Measurements from ENCODE around the gene LIX1L. TPM values are rescaled to one million over a fixed set of nuclear protein-coding genes. Genes with fewer than 3 reads are reported as not detected.
A peak's percentile ranks its signal among the peaks of the same experiment; 100 is the strongest.

Gene LIX1L
- 12.0 TPM for polyA plus RNA-seq
- long read RNA-seq, donor 1, transcript LIX1L-201 (6 exons, 3,975 nt), result major isoform, 5 of 5 reads
- long read RNA-seq, donor 1, partial matches to known transcripts, result 0 of 5 reads
- long read RNA-seq, donor 1, other reads (novel, unspliced or antisense), result 0 of 5 reads
- long read RNA-seq, donor 2, partial matches to known transcripts, result 0 of 2 reads
- long read RNA-seq, donor 2, other reads (novel, unspliced or antisense), result 0 of 2 reads
- long read RNA-seq, donor 3, result 0 reads
- long read RNA-seq, donor 4, result 0 reads
- long read RNA-seq, donor 5, transcript LIX1L-201 (6 exons, 3,975 nt), result major isoform, 5 of 5 reads
- long read RNA-seq, donor 5, partial matches to known transcripts, result 0 of 5 reads
- long read RNA-seq, donor 5, other reads (novel, unspliced or antisense), result 0 of 5 reads
- long read RNA-seq, donor 6, partial matches to known transcripts, result 0 of 4 reads
- long read RNA-seq, donor 6, other reads (novel, unspliced or antisense), result 0 of 4 reads
- long read RNA-seq, donor 7, partial matches to known transcripts, result 5 of 22 reads
- long read RNA-seq, donor 7, other reads (novel, unspliced or antisense), result 15 of 22 reads
- long read RNA-seq, donor 8, transcript LIX1L-201 (6 exons, 3,975 nt), result major isoform, 8 of 8 reads
- long read RNA-seq, donor 8, partial matches to known transcripts, result 0 of 8 reads
- long read RNA-seq, donor 8, other reads (novel, unspliced or antisense), result 0 of 8 reads
- long read RNA-seq, donor 9, partial matches to known transcripts, result 0 of 1 reads
- long read RNA-seq, donor 9, other reads (novel, unspliced or antisense), result 0 of 1 reads
- long read RNA-seq, donor 10, partial matches to known transcripts, result 0 of 3 reads
- long read RNA-seq, donor 10, other reads (novel, unspliced or antisense), result 0 of 3 reads
- long read RNA-seq, donor 11, partial matches to known transcripts, result 31 of 52 reads
- long read RNA-seq, donor 11, other reads (novel, unspliced or antisense), result 18 of 52 reads

DNA sequence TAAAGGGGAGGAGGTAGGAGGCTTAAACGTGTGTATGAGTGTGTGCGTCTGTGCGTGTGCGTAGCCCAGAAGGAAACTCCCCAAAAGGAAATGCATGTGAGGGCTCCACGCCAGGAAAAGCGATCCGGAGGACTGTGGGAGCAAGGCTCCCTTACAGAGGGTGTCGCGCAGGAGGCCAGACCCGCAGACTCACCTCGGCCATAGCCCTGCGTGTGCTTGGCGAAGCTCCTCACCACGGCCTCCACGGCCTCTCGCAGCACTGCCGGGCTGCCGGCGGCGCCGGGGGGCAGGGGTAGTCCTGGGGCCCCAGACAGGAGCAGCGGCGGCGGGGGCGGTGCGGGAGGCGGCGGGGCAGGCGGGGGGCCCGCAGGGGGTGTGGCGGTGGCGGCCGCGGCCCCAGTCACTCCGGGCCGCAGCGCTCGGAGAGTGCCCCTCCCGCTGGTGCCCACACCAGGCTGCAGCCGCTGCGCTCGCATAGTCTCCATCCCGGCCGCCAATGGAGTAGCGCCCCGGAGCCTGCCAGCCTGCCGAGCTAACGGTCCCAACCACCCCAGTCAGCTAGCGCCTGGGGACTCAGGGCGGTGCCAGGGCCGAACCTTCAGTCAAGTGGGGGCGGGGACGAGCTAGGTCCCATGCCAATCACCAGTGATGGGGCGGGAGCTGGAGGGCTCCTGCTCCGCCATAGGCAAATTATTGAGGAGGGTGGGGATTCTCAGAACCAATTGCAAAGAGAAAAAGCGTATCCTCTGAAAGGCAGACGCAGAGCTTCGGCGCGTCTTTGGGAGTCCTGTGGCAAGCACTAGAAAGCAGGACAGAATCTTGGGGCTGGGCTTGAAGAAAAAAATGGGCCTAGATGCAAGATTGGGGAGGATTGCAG lies at the start of gene LIX1L:
LIX1L (minus strand) TSS at position 575 of the 877 bp plus-strand sequence; CDS start at position 485, 90 bp downstream.
- Histone ChIP-seq H3K36me3 (ENCODE audit: control insufficient read depth, insufficient read depth, low read length) (no peaks in the 10 kb centered on the region), H3K4me3 (ENCODE audit: low read length) (peak within 1 kb of the TSS; percentile 53), H3K27ac (ENCODE audit: low read length) (peak within 1 kb of the TSS; percentile 69), H3K27me3 (ENCODE audit: control insufficient read depth, insufficient read depth, low read length) (peaks cover 47% of the 10 kb centered on the region), H3K4me1 (ENCODE audit: control insufficient read depth, insufficient read depth, low read length) (peaks cover 19% of the 10 kb centered on the region), H3K9me3 (ENCODE audit: control insufficient read depth, low read depth, low read length) (peaks cover 2% of the 10 kb centered on the region)
- WGBS (ENCODE audit: insufficient coverage, low lambda C conversion rate), result 7% methylated on average over 3 of the region's 60 CpGs
- peak; percentile 93 to 95 for DNase-seq

DNA sequence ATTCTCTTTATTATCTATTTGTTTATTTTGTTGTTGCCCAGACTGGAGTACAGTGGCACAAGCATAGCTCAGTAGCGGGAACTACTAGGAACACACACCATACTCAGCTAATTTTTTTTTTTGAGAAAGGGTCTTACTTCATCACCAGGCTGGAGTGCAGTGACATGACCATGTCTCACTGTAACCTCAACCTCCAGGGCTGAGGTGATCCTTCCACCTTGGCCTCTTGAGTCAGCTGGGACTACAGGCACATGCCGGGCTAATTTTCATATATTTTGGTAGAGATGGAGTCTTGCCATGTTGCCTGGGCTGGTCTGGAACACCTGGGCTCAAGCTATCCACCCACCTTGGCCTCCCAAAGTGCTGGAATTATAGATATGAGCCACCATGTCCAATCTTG lies 43.9 kb upstream of the LIX1L start:
- Histone ChIP-seq H3K27ac (ENCODE audit: low read length) (no peak overlapping the region), H3K4me1 (ENCODE audit: control insufficient read depth, insufficient read depth, low read length) (peaks cover 8% of the 10 kb centered on the region)

GRCh38 chr1:145999321-146000024 lies 41.7 kb upstream of the LIX1L start:
- H3K9me3 ChIP-seq (ENCODE audit: control insufficient read depth, low read depth, low read length), result no peaks in the 10 kb centered on the region
- peak overlapping the region; percentile 26 for H3K27ac ChIP-seq (ENCODE audit: low read length)
- DNase-seq, result no peak
- no peaks in the 10 kb centered on the region for H3K27me3 ChIP-seq (ENCODE audit: control insufficient read depth, insufficient read depth, low read length)
- H3K36me3 ChIP-seq (ENCODE audit: control insufficient read depth, insufficient read depth, low read length), result peaks cover 7% of the 10 kb centered on the region
- H3K4me3 ChIP-seq (ENCODE audit: low read length), result no peak overlapping the region
- WGBS (ENCODE audit: insufficient coverage, low lambda C conversion rate), result 40% methylated on average over 2 of the region's 5 CpGs
- H3K4me1 ChIP-seq (ENCODE audit: control insufficient read depth, insufficient read depth, low read length), result peaks cover 8% of the 10 kb centered on the region

More for the DNA sequence above, 43.9 kb upstream of the LIX1L start:
- Histone ChIP-seq H3K27me3 (ENCODE audit: control insufficient read depth, insufficient read depth, low read length) (no peaks in the 10 kb centered on the region), H3K4me3 (ENCODE audit: low read length) (no peak overlapping the region), H3K9me3 (ENCODE audit: control insufficient read depth, low read depth, low read length) (no peaks in the 10 kb centered on the region), H3K36me3 (ENCODE audit: control insufficient read depth, insufficient read depth, low read length) (no peaks in the 10 kb centered on the region)
- no peak for DNase-seq
- WGBS (ENCODE audit: insufficient coverage, low lambda C conversion rate), result no CpG with 5 or more reads among the region's 2 CpGs

DNA sequence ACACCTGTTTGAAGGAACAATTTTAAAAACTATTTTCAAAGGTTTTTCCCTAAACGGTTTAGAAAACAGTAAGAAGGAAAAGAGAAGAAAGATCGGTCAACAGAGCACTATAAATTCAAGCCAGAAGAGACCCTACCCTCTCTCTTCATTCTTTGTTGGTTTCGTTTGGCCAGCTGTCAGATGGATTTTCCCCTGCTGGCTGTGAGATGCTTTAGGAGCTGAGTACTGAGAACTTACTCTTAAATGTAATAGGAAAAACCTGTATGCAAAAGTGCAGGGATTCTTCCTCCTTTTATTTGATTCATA lies 39.9 kb upstream of the LIX1L start:
- 46% methylated on average over 2 of the region's 3 CpGs for WGBS (ENCODE audit: insufficient coverage, low lambda C conversion rate)
- Histone ChIP-seq H3K9me3 (ENCODE audit: control insufficient read depth, low read depth, low read length) (no peaks in the 10 kb centered on the region), H3K4me3 (ENCODE audit: low read length) (peak overlapping the region; percentile 83), H3K27me3 (ENCODE audit: control insufficient read depth, insufficient read depth, low read length) (no peaks in the 10 kb centered on the region), H3K27ac (ENCODE audit: low read length) (peak overlapping the region; percentile 90), H3K36me3 (ENCODE audit: control insufficient read depth, insufficient read depth, low read length) (peaks cover 25% of the 10 kb centered on the region), H3K4me1 (ENCODE audit: control insufficient read depth, insufficient read depth, low read length) (peaks cover 18% of the 10 kb centered on the region)
- DNase-seq, result no peak

DNA sequence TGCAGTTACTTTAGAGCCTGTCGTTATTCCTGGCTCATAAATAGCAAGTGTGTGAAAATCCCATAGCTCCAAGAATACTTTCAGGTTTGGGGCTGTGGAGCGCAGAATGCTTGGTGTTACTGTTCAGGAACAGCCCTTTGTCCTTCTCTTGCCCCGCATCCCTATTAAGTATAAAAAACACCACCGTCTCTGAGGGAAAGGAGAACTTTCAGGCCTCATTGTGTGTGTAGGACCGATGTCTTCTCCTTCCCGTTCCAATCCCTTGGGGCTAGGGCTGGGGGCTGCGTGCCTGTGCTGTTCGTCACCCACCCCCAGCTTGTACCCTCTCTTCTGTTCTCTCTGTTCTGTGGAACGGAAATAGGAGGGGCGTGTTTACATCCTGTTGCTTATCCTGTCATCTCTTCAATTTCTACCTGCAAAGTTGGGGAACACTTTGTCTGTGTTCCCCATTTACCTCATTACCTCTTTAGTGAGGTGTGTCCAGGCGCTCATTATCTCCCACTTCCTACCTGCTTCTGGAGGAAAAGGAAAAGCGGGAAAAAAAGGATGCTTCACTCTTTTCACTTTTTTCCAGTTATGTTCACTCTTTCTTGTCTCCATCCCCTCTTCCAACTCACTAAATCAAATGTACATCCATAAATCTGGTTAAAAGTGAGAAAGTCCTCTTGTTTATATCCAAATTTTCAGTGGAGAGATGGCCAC lies 39.4 kb upstream of the LIX1L start:
- H3K4me1 ChIP-seq (ENCODE audit: control insufficient read depth, insufficient read depth, low read length), result peaks cover 21% of the 10 kb centered on the region
- no peaks in the 10 kb centered on the region for H3K9me3 ChIP-seq (ENCODE audit: control insufficient read depth, low read depth, low read length)
- peaks cover 31% of the 10 kb centered on the region for H3K36me3 ChIP-seq (ENCODE audit: control insufficient read depth, insufficient read depth, low read length)
- peak overlapping the region; percentile 83 for H3K4me3 ChIP-seq (ENCODE audit: low read length)
- H3K27ac ChIP-seq (ENCODE audit: low read length), result peak overlapping the region; percentile 90
- no peaks in the 10 kb centered on the region for H3K27me3 ChIP-seq (ENCODE audit: control insufficient read depth, insufficient read depth, low read length)
- 0% methylated on average over 1 of the region's 12 CpGs for WGBS (ENCODE audit: insufficient coverage, low lambda C conversion rate)
- peak in 1 of 2 donors; percentile 69 for DNase-seq

- no peaks in the 10 kb centered on the region for H3K27me3 ChIP-seq (ENCODE audit: control insufficient read depth, insufficient read depth, low read length)
- DNase-seq, result peak; percentile 99
- peak within 1 kb of the TSS; percentile 90 for H3K27ac ChIP-seq (ENCODE audit: low read length)
- no peaks in the 10 kb centered on the region for H3K9me3 ChIP-seq (ENCODE audit: control insufficient read depth, low read depth, low read length)
- H3K4me1 ChIP-seq (ENCODE audit: control insufficient read depth, insufficient read depth, low read length), result peaks cover 21% of the 10 kb centered on the region
- peaks cover 33% of the 10 kb centered on the region for H3K36me3 ChIP-seq (ENCODE audit: control insufficient read depth, insufficient read depth, low read length)
- peak within 1 kb of the TSS; percentile 83 for H3K4me3 ChIP-seq (ENCODE audit: low read length)
- WGBS (ENCODE audit: insufficient coverage, low lambda C conversion rate), result 0% methylated on average over 3 of the region's 30 CpGs
Measured at GRCh38 chr1:145996433-145997015, 38.7 kb upstream of the LIX1L start, which contains the start of gene TXNIP. TXNIP (minus strand) TSS chr1:145996579; CDS start chr1:145996266, 313 bp downstream.

DNA sequence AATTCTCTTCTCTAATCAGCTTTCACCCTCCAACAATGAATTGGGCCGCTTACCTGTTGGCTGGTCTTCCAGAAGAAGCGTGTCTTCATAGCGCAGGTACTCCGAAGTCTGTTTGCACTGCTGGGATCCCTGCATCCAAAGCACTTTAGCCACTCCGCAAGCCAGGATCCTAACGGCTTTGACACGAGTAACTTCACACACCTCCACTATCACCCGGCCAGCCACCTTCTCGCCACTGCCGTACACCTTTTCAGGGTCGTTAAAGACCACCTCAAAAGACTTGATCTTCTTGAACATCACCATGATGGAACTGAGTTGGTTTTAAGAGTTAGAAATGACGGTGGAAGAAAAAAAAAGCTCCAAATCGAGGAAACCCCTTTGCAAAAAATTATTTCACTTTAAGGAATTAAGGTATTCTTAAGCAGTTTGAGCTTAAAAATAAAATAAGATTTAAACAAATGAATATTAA lies 38.2 kb upstream of the LIX1L start:
- Histone ChIP-seq H3K4me3 (ENCODE audit: low read length) (peak overlapping the region; percentile 83), H3K27ac (ENCODE audit: low read length) (peak overlapping the region; percentile 82), H3K36me3 (ENCODE audit: control insufficient read depth, insufficient read depth, low read length) (peaks cover 33% of the 10 kb centered on the region), H3K27me3 (ENCODE audit: control insufficient read depth, insufficient read depth, low read length) (no peaks in the 10 kb centered on the region), H3K9me3 (ENCODE audit: control insufficient read depth, low read depth, low read length) (no peaks in the 10 kb centered on the region), H3K4me1 (ENCODE audit: control insufficient read depth, insufficient read depth, low read length) (peaks cover 21% of the 10 kb centered on the region)
- 0% methylated on average over 2 of the region's 13 CpGs for WGBS (ENCODE audit: insufficient coverage, low lambda C conversion rate)
- no peak for DNase-seq

DNA sequence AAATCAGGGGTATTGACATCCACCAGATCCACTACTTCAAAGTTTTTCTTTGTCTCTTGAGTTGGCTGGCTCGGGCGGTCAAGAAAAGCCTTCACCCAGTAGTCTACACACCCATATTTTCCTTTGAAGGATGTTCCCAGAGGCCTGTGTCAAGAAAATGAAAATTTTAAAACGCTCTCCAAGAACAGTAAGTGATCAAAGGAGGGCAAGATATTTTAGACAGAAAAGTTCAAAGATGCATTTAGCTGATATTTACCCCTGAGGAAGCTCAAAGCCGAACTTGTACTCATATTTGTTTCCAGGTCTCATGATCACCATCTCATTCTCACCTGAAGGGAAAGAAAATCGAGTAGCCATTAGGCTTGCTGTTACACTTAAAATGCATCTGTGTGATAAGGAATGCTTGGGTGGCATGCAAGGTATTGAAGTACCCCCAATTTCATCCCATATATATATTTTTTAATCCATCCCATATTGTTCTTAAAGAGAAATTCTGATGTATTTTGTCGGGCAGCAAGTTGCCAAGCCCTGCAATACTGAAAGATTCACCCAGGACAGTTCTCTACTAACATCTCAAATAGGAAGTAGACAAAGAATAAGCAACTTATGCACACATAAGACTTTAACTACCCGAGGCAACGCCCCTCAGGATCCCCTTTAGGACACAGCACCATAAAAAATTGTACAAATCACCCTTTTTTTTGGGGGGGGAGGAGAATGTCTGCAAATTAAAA lies 37.5 kb upstream of the LIX1L start:
- no peak for DNase-seq
- Histone ChIP-seq H3K9me3 (ENCODE audit: control insufficient read depth, low read depth, low read length) (no peaks in the 10 kb centered on the region), H3K36me3 (ENCODE audit: control insufficient read depth, insufficient read depth, low read length) (peaks cover 33% of the 10 kb centered on the region), H3K4me1 (ENCODE audit: control insufficient read depth, insufficient read depth, low read length) (peaks cover 21% of the 10 kb centered on the region), H3K27me3 (ENCODE audit: control insufficient read depth, insufficient read depth, low read length) (no peaks in the 10 kb centered on the region), H3K4me3 (ENCODE audit: low read length) (peak overlapping the region; percentile 83), H3K27ac (ENCODE audit: low read length) (peak overlapping the region; percentile 82)
- 6% methylated on average over 2 of the region's 8 CpGs for WGBS (ENCODE audit: insufficient coverage, low lambda C conversion rate)

Measured in large intestine (tissue), 12 donors.